ENCODE data around the gene DVL1.

The DVL1 gene

GRCh38 chr1:1374929-1375662 lies 25.9 kb upstream of the DVL1 start, which contains the start of gene AURKAIP1:
Gene AURKAIP1 (minus strand): TSS chr1:1375207. CDS start chr1:1374756, 451 bp downstream.
- Histone ChIP-seq H3K4me2 (ENCODE audit: low read length) (peak within 1 kb of the TSS; percentile 64), H3K27ac (ENCODE audit: low read length) (peak within 1 kb of the TSS; percentile 74), H3K79me2 (ENCODE audit: low read length) (peaks cover 36% of the 10 kb centered on the region), H3K9me3 (ENCODE audit: insufficient read depth, low read length) (no peaks in the 10 kb centered on the region), H3K4me3 (ENCODE audit: low read length) (peak within 1 kb of the TSS; percentile 92), H3K36me3 (replicated peaks; ENCODE audit: low read depth, low read length) (peaks cover 16% of the 10 kb centered on the region), H3K4me1 (ENCODE audit: low read length) (peaks cover 23% of the 10 kb centered on the region), H4K20me1 (ENCODE audit: insufficient read depth, low read length) (no peaks in the 10 kb centered on the region), H3K27me3 (ENCODE audit: low read depth, low read length) (no peaks in the 10 kb centered on the region), H2AFZ (ENCODE audit: low read depth, low read length) (no peak within 1 kb of the TSS; the same call in 1 of the 2 replicates), H3K9ac (ENCODE audit: low read length) (peak within 1 kb of the TSS; percentile 90)
- TF ChIP-seq EZH2phosphoT487 (IDR thresholded peaks at IDR 0.05; ENCODE audit: low read depth) (no peak), CTCF (IDR thresholded peaks at IDR 0.05; ENCODE audit: low read depth, low read length) (peak; percentile 12; the same call in 1 of the 2 replicates)

- H3K9me3 ChIP-seq (ENCODE audit: insufficient read depth, low read length) = no peaks in the 10 kb centered on the region
- no peak for TF ChIP-seq EZH2phosphoT487 (IDR thresholded peaks at IDR 0.05; ENCODE audit: low read depth)
- no peak for TF ChIP-seq CTCF (IDR thresholded peaks at IDR 0.05; ENCODE audit: low read depth, low read length)
- H3K79me2 ChIP-seq (ENCODE audit: low read length) = peaks cover 36% of the 10 kb centered on the region
- peaks cover 16% of the 10 kb centered on the region for H3K36me3 ChIP-seq (replicated peaks; ENCODE audit: low read depth, low read length)
- H4K20me1 ChIP-seq (ENCODE audit: insufficient read depth, low read length) = no peaks in the 10 kb centered on the region
- peaks cover 23% of the 10 kb centered on the region for H3K4me1 ChIP-seq (ENCODE audit: low read length)
- no peaks in the 10 kb centered on the region for H3K27me3 ChIP-seq (ENCODE audit: low read depth, low read length)
- H3K4me3 ChIP-seq (ENCODE audit: low read length) = peak overlapping the region; percentile 92
- peak overlapping the region; percentile 90 for H3K9ac ChIP-seq (ENCODE audit: low read length)
- H3K4me2 ChIP-seq (ENCODE audit: low read length) = peak overlapping the region; percentile 64
- H2AFZ ChIP-seq (ENCODE audit: low read depth, low read length) = no peak overlapping the region
- peak overlapping the region; percentile 74 for H3K27ac ChIP-seq (ENCODE audit: low read length)
Observed at GRCh38 chr1:1374589-1374928, 25.3 kb upstream of the DVL1 start.

- Histone ChIP-seq H3K4me2 (ENCODE audit: low read length) (peak overlapping the region; percentile 64), H3K27ac (ENCODE audit: low read length) (no peak overlapping the region)
Observed at GRCh38 chr1:1373815-1374588, 24.8 kb upstream of the DVL1 start.

More at GRCh38 chr1:1373815-1374588, 24.8 kb upstream of the DVL1 start:
- H4K20me1 ChIP-seq (ENCODE audit: insufficient read depth, low read length) = no peaks in the 10 kb centered on the region
- H3K36me3 ChIP-seq (replicated peaks; ENCODE audit: low read depth, low read length) = peaks cover 16% of the 10 kb centered on the region
- H3K4me3 ChIP-seq (ENCODE audit: low read length) = peak overlapping the region; percentile 92
- no peaks in the 10 kb centered on the region for H3K27me3 ChIP-seq (ENCODE audit: low read depth, low read length)
- peak overlapping the region; percentile 90 for H3K9ac ChIP-seq (ENCODE audit: low read length)
- peaks cover 36% of the 10 kb centered on the region for H3K79me2 ChIP-seq (ENCODE audit: low read length)
- peaks cover 23% of the 10 kb centered on the region for H3K4me1 ChIP-seq (ENCODE audit: low read length)
- TF ChIP-seq CTCF (IDR thresholded peaks at IDR 0.05; ENCODE audit: low read depth, low read length) (no peak), EZH2phosphoT487 (IDR thresholded peaks at IDR 0.05; ENCODE audit: low read depth) (no peak)
- no peak overlapping the region for H2AFZ ChIP-seq (ENCODE audit: low read depth, low read length)
- H3K9me3 ChIP-seq (ENCODE audit: insufficient read depth, low read length) = no peaks in the 10 kb centered on the region

Measured in OCI-LY3 (cell line).